Panc1 (cell line): ENCODE measurements around the gene TCAF1. TPM values are rescaled to one million over a fixed set of nuclear protein-coding genes. Genes with fewer than 3 reads are reported as not detected.

ENCODE experiments used
- ATAC-seq: fragments of 200-7000 bp; cut with Tn5 transposase; 2 replicates; pipeline ENCODE4 v1.9.1; 2020; ENCODE audit warnings: mild to moderate bottlenecking, moderate library complexity
- BruUV-seq: library from RNA; stranded (reverse); fragments of 400-500 nt; replicated peaks from 2 replicates; lab custom pipeline; 2021; lab: Mats Ljungman, UMichigan
- CTCF ChIA-PET: fragments of 300-600 bp; sonication (Branson Sonifier 250); formaldehyde crosslinking; loops from one replicate; lab custom pipeline; 2022; ENCODE audit warnings: antibody characterized with exemption; lab: Charles Lee
- POLR2A ChIA-PET: fragments of 300-600 bp; sonication (Branson Sonifier 250); formaldehyde crosslinking; loops from one replicate; lab custom pipeline; 2022; ENCODE audit warnings: antibody characterized with exemption; lab: Charles Lee
- DNase-seq: peaks from one replicate; pipeline ENCODE4 v3.0.0-alpha.2; 2010; ENCODE audit warnings: low read depth, low spot score
- H3K27ac ChIP-seq: 2 replicates; pipeline ENCODE4 v1.5.1; 2011; ENCODE audit warnings: mild to moderate bottlenecking, low read length, inconsistent platforms
- H3K27me3 ChIP-seq: fragments of 200-500 bp; sonication (Bioruptor generic); 2 replicates; pipeline ENCODE4 v1.6.0; 2014; ENCODE audit warnings: low read length, inconsistent platforms; ENCODE audit not compliant: control insufficient read depth, insufficient read depth
- H3K36me3 ChIP-seq: fragments of 200-500 bp; sonication (Bioruptor generic); 2 replicates; pipeline ENCODE4 v1.5.1; 2014; ENCODE audit warnings: inconsistent platforms, mild to moderate bottlenecking, low read length, moderate library complexity; ENCODE audit not compliant: control insufficient read depth, insufficient read depth
- H3K4me1 ChIP-seq: 2 replicates; pipeline ENCODE4 v1.5.1; 2011; ENCODE audit warnings: inconsistent platforms, mild to moderate bottlenecking, low read length, moderate library complexity; ENCODE audit not compliant: control insufficient read depth, insufficient read depth
- H3K4me3 ChIP-seq, 2 experiments: 2 replicates each; pipeline ENCODE4 v1.5.1; 2011 to 2012; ENCODE audit warnings: low read depth in 2 of 2, low read length in 2 of 2, mild to moderate bottlenecking in 2 of 2, inconsistent platforms in 1 of 2, moderate library complexity in 1 of 2
- H3K9me3 ChIP-seq: fragments of 200-500 bp; sonication (Bioruptor generic); 2 replicates; pipeline ENCODE4 v1.5.1; 2014; ENCODE audit warnings: low read depth, mild to moderate bottlenecking, inconsistent platforms, low read length, moderate library complexity; ENCODE audit not compliant: control insufficient read depth, insufficient read depth
- CTCF ChIP-seq: fragments of 450-650 bp; IDR thresholded peaks from 2 replicates; pipeline ENCODE4 v1.5.1; 2017; ENCODE audit warnings: mild to moderate bottlenecking
- POLR2AphosphoS5 ChIP-seq: IDR thresholded peaks from 2 replicates; pipeline ENCODE4 v1.6.1; 2012; ENCODE audit warnings: mild to moderate bottlenecking, low read depth, low read length, moderate library complexity
- REST ChIP-seq, 2 experiments: IDR thresholded peaks; 2 replicates each; pipeline ENCODE4 v1.6.1; 2011 to 2012; ENCODE audit warnings: low read depth in 2 of 2, control low read depth in 1 of 2, low read length in 1 of 2, mild to moderate bottlenecking in 1 of 2, moderate library complexity in 1 of 2; ENCODE audit not compliant: insufficient read depth in 1 of 2
- SIN3A ChIP-seq: IDR thresholded peaks from 2 replicates; pipeline ENCODE4 v1.6.1; 2012; ENCODE audit warnings: low read depth, mild to moderate bottlenecking, low read length, moderate library complexity, borderline replicate concordance; ENCODE audit not compliant: insufficient read depth
- TCF7L2 ChIP-seq: IDR thresholded peaks from 2 replicates; pipeline ENCODE4 v1.6.1; 2011; ENCODE audit warnings: mild to moderate bottlenecking, low read depth, low read length, inconsistent platforms
- in situ Hi-C: cut with HindIII; loops from 2 replicates; pipeline ENCODE4 v1.10.0; 2016; ENCODE audit warnings: low sequenced_read_pairs, low pct_unique_long_range_greater_than_20kb
- intact Hi-C: fragments of 100-400 bp; cut with micrococcal nuclease; formaldehyde crosslinking; loops from one replicate; pipeline ENCODE4 v1.10.0; 2022; ENCODE audit not compliant: unreplicated experiment
- total RNA-seq: library from RNA; stranded (reverse); gene quantifications from one replicate; pipeline ENCODE4 v1.2.1, GENCODE V29; 2021; ENCODE audit not compliant: unreplicated experiment

Gene TCAF1
- total RNA-seq, 1 experiment from 2014 or later = 35.2 TPM

GRCh38 chr7:143898810-143899209 lies 3.2 kb downstream of the TCAF1 start:
- Histone ChIP-seq H3K4me3 (no peak overlapping the region), H3K27me3 (no peaks in the 10 kb centered on the region), H3K4me1 (peaks cover 23% of the 10 kb centered on the region), H3K9me3 (peaks cover 7% of the 10 kb centered on the region; the same call in 1 of the 2 replicates), H3K27ac (no peak overlapping the region), H3K36me3 (no peaks in the 10 kb centered on the region)
- DNase-seq (no peak), ATAC-seq (no peak)
- POLR2A ChIA-PET = interaction anchor here (0.6 kb wide), 1 partner anchor 149 kb away, joined by 7 read pairs; no protein-coding TSS in a partner anchor
- CTCF ChIA-PET = no interaction called here
- no peak for TF ChIP-seq CTCF
- no peak for TF ChIP-seq REST (IDR thresholded peaks at IDR 0.05; ENCODE audit: insufficient read depth in 1 of 2, low read depth in 2 of 2, low read length in 1 of 2)
- TF ChIP-seq POLR2AphosphoS5 = no peak
- no peak for TF ChIP-seq TCF7L2
- no peak for TF ChIP-seq SIN3A
- intact Hi-C loops = no loop called here
- no TSS peak for BruUV-seq
- in situ Hi-C loops = no loop called here

- H3K4me1 ChIP-seq = peaks cover 20% of the 10 kb centered on the region
- in situ Hi-C loops (no loop called here), intact Hi-C loops (no loop called here)
- no peak for TF ChIP-seq REST (IDR thresholded peaks at IDR 0.05; ENCODE audit: insufficient read depth in 1 of 2, low read depth in 2 of 2, low read length in 1 of 2)
- no peak for TF ChIP-seq CTCF
- TF ChIP-seq SIN3A = no peak
- TF ChIP-seq TCF7L2 = no peak
- no peak for ATAC-seq
- BruUV-seq = no TSS peak
- no peak for DNase-seq
- no peak overlapping the region for H3K27ac ChIP-seq
- ChIA-PET POLR2A (interaction anchor here (0.6 kb wide), 1 partner anchor 937 kb away, joined by 3 read pairs; no protein-coding TSS in a partner anchor), CTCF (no interaction called here)
- no peaks in the 10 kb centered on the region for H3K36me3 ChIP-seq
- no peaks in the 10 kb centered on the region for H3K27me3 ChIP-seq
- peaks cover 25% of the 10 kb centered on the region for H3K9me3 ChIP-seq
- H3K4me3 ChIP-seq = no peak overlapping the region
Measured at GRCh38 chr7:143896667-143897066, 5.3 kb downstream of the TCAF1 start.
